Muscle layer of colon (tissue), 2 donors: ENCODE data around the gene SYNJ1.
"Not testable (repeated sequence)": the region's sequence is repeated elsewhere in the genome, so short reads cannot be mapped to it uniquely, and the experiment has no call there.

ENCODE experiments used
- H3K27ac ChIP-seq: one replicate; pipeline ENCODE4 v1.7.0; 2013; ENCODE audit warnings: low read depth, mild to moderate bottlenecking, low read length, moderate library complexity
- H3K27me3 ChIP-seq, 2 donors: one replicate each; pipeline ENCODE4 v1.7.0; 2013; ENCODE audit warnings: low read length in 2 of 2, mild to moderate bottlenecking in 2 of 2; ENCODE audit not compliant: insufficient read depth in 2 of 2, control insufficient read depth in 1 of 2
- H3K36me3 ChIP-seq: one replicate; pipeline ENCODE4 v1.7.0; 2013; ENCODE audit warnings: mild to moderate bottlenecking, low read length; ENCODE audit not compliant: insufficient read depth
- H3K4me1 ChIP-seq: one replicate; pipeline ENCODE4 v1.7.0; 2013; ENCODE audit warnings: mild to moderate bottlenecking, low read length; ENCODE audit not compliant: insufficient read depth
- H3K4me3 ChIP-seq, 2 donors: one replicate each; pipeline ENCODE4 v1.7.0; 2013; ENCODE audit warnings: low read length in 2 of 2, low read depth in 1 of 2, mild to moderate bottlenecking in 1 of 2, moderate library complexity in 1 of 2
- H3K9ac ChIP-seq: one replicate; pipeline ENCODE4 v1.7.0; 2013; ENCODE audit warnings: low read length
- H3K9me3 ChIP-seq: one replicate; pipeline ENCODE4 v1.7.0; 2013; ENCODE audit warnings: mild to moderate bottlenecking, low read length
- donor health status: abdominal sarcoma.
- donor health status: Adenocarcinoma of cecum.

Gene SYNJ1

GRCh38 chr21:32645261-32646182 lies 82.3 kb downstream of the SYNJ1 start:
- peaks cover 8% of the 10 kb centered on the region for H3K36me3 ChIP-seq
- H3K9ac ChIP-seq = no peak overlapping the region
- H3K4me1 ChIP-seq = no peaks in the 10 kb centered on the region
- H3K27me3 ChIP-seq = no peaks in the 10 kb centered on the region
- H3K4me3 ChIP-seq = no peak overlapping the region
- H3K9me3 ChIP-seq = no peaks in the 10 kb centered on the region
- no peak overlapping the region for H3K27ac ChIP-seq

- H3K27me3 ChIP-seq = no peaks in the 10 kb centered on the region
- no peaks in the 10 kb centered on the region for H3K9me3 ChIP-seq
- H3K9ac ChIP-seq = no peak overlapping the region
- H3K4me1 ChIP-seq = no peaks in the 10 kb centered on the region
- H3K27ac ChIP-seq = no peak overlapping the region
- no peak overlapping the region for H3K4me3 ChIP-seq
- peaks cover 16% of the 10 kb centered on the region for H3K36me3 ChIP-seq
Observed at GRCh38 chr21:32641710-32642698, 85.8 kb downstream of the SYNJ1 start.

GRCh38 chr21:32626621-32627196 lies 101.1 kb downstream of the SYNJ1 start:
- H3K9me3 ChIP-seq = no peaks in the 10 kb centered on the region
- H3K27me3 ChIP-seq = no peaks in the 10 kb centered on the region
- no peak overlapping the region for H3K4me3 ChIP-seq
- peaks cover 12% of the 10 kb centered on the region for H3K36me3 ChIP-seq
- H3K9ac ChIP-seq = no peak overlapping the region
- H3K27ac ChIP-seq = no peak overlapping the region
- H3K4me1 ChIP-seq = no peaks in the 10 kb centered on the region

GRCh38 chr21:32618218-32618617 lies 109.6 kb downstream of the SYNJ1 start:
- not testable (repeated sequence) for H3K4me3 ChIP-seq, H3K9ac ChIP-seq, H3K27me3 ChIP-seq, H3K4me1 ChIP-seq, H3K9me3 ChIP-seq, H3K27ac ChIP-seq, H3K36me3 ChIP-seq

GRCh38 chr21:32613436-32614043 lies 114.3 kb downstream of the SYNJ1 start:
- Histone ChIP-seq H3K9ac (peak overlapping the region; percentile 50), H3K4me1 (peaks cover 3% of the 10 kb centered on the region)

GRCh38 chr21:32612999-32613337 lies 114.8 kb downstream of the SYNJ1 start:
- Histone ChIP-seq H3K4me1 (peaks cover 3% of the 10 kb centered on the region), H3K4me3 (peak overlapping the region; percentile 85 to 93), H3K27ac (peak overlapping the region; percentile 89), H3K36me3 (peaks cover 12% of the 10 kb centered on the region), H3K9me3 (no peaks in the 10 kb centered on the region), H3K27me3 (no peaks in the 10 kb centered on the region), H3K9ac (peak overlapping the region; percentile 50)

More at GRCh38 chr21:32613436-32614043, 114.3 kb downstream of the SYNJ1 start:
- Histone ChIP-seq H3K4me3 (peak overlapping the region; percentile 85 to 93), H3K36me3 (peaks cover 8% of the 10 kb centered on the region), H3K27ac (peak overlapping the region; percentile 89), H3K9me3 (no peaks in the 10 kb centered on the region), H3K27me3 (no peaks in the 10 kb centered on the region)

- H3K9me3 ChIP-seq = no peaks in the 10 kb centered on the region
- H3K27ac ChIP-seq = peak within 1 kb of the TSS; percentile 89
- H3K4me1 ChIP-seq = peaks cover 3% of the 10 kb centered on the region
- H3K27me3 ChIP-seq = no peaks in the 10 kb centered on the region
- H3K4me3 ChIP-seq = peak within 1 kb of the TSS; percentile 85 to 93
- H3K36me3 ChIP-seq = peaks cover 18% of the 10 kb centered on the region
- peak within 1 kb of the TSS; percentile 68 for H3K9ac ChIP-seq
Observed at GRCh38 chr21:32612075-32612998, 115.5 kb downstream of the SYNJ1 start, which contains the start of gene CFAP298. TSS of gene CFAP298 (minus strand) at chr21:32612377. CDS start at chr21:32612243, 134 bp downstream.

- H3K4me1 ChIP-seq = peaks cover 3% of the 10 kb centered on the region
- H3K36me3 ChIP-seq = peaks cover 24% of the 10 kb centered on the region
- H3K4me3 ChIP-seq = peak overlapping the region; percentile 85 to 93
- no peaks in the 10 kb centered on the region for H3K27me3 ChIP-seq
- peak overlapping the region; percentile 89 for H3K27ac ChIP-seq
- peak overlapping the region; percentile 68 for H3K9ac ChIP-seq
- no peaks in the 10 kb centered on the region for H3K9me3 ChIP-seq
Observed at GRCh38 chr21:32611471-32611997, 116.3 kb downstream of the SYNJ1 start.

- not testable (repeated sequence) for H3K4me3 ChIP-seq, H3K9ac ChIP-seq
Observed at GRCh38 chr21:32610940-32611339, 116.9 kb downstream of the SYNJ1 start.

GRCh38 chr21:32608851-32609250 lies 119.0 kb downstream of the SYNJ1 start:
- Histone ChIP-seq H3K4me1 (peaks cover 3% of the 10 kb centered on the region), H3K4me3 (no peak overlapping the region), H3K36me3 (peaks cover 51% of the 10 kb centered on the region), H3K27ac (no peak overlapping the region), H3K9ac (no peak overlapping the region), H3K9me3 (no peaks in the 10 kb centered on the region), H3K27me3 (no peaks in the 10 kb centered on the region)

More at GRCh38 chr21:32610940-32611339, 116.9 kb downstream of the SYNJ1 start:
- not testable (repeated sequence) for H3K27ac ChIP-seq, H3K9me3 ChIP-seq, H3K4me1 ChIP-seq, H3K27me3 ChIP-seq
- H3K36me3 ChIP-seq = peaks cover 30% of the 10 kb centered on the region
